ENCODE measurements around the gene SAV1. TPM values are rescaled to one million over a fixed set of nuclear protein-coding genes. Genes with fewer than 3 reads are reported as not detected.
A peak's percentile ranks its signal among the peaks of the same experiment; 100 is the strongest.

The SAV1 gene
- polyA plus RNA-seq, 1 of the 3 experiments (the other 2 are of a cell fraction), result 8.9 TPM

- Histone ChIP-seq H2AFZ (ENCODE audit: low read depth) (no peak overlapping the region), H3F3A (replicated peaks; ENCODE audit: insufficient read depth) (peaks cover 10% of the 10 kb centered on the region), H3K79me2 (ENCODE audit: insufficient read depth) (no peaks in the 10 kb centered on the region), H3K4me2 (no peak overlapping the region), H3K36me3 (replicated peaks in 1 of 2; ENCODE audit: control insufficient read depth in 1 of 2, insufficient read depth in 2 of 2, low read length in 1 of 2) (peaks cover 0 to 8% of the 10 kb centered on the region in 2 experiments), H3K27me3 (ENCODE audit: insufficient read depth) (no peaks in the 10 kb centered on the region), H3K9me2 (no peaks in the 10 kb centered on the region), H4K20me1 (ENCODE audit: insufficient read depth) (no peaks in the 10 kb centered on the region), H3K9me3 (no peaks in the 10 kb centered on the region), H3K4me1 (ENCODE audit: control insufficient read depth in 1 of 2, insufficient read depth in 2 of 2, low read depth in 1 of 2, low read length in 1 of 2) (peaks cover 4 to 21% of the 10 kb centered on the region in 2 experiments; a peak in 3 of 4 replicates), H3K27ac (ENCODE audit: low read depth in 2 of 2, low read length in 1 of 2) (no peak overlapping the region), H3K4me3 (ENCODE audit: low read depth in 2 of 2, low read length in 1 of 2) (no peak overlapping the region), H3K9ac (no peak overlapping the region)
- no peak for DNase-seq
- WGBS (ENCODE audit: low lambda C conversion rate), result 93% methylated on average over 3 of the region's 3 CpGs
- no peak for TF ChIP-seq RFX5 (IDR thresholded peaks at IDR 0.05; ENCODE audit: low read length)
- no peak for TF ChIP-seq TEAD4 (IDR thresholded peaks at IDR 0.05; ENCODE audit: borderline replicate concordance, insufficient read depth)
- ChIA-PET POLR2A (interaction anchor here (1.3 kb wide), 1 partner anchor 42 kb away, joined by 3 read pairs; the partner anchor contains the start of gene ATL1), CTCF (interaction anchor here (0.6 to 2.9 kb wide), 7 partner anchors 11 to 175 kb away, joined by 3 to 23 read pairs (median 4); no protein-coding TSS in a partner anchor)
Observed at GRCh38 chr14:50602035-50602434, 66.1 kb downstream of the SAV1 start.

GRCh38 chr14:50601394-50601793 is 66.7 kb downstream of the SAV1 start:
- CTCF ChIA-PET, result interaction anchor here (0.6 to 2.9 kb wide), 17 partner anchors 10 to 259 kb away, joined by 3 to 23 read pairs (median 3); no protein-coding TSS in a partner anchor

More at GRCh38 chr14:50601394-50601793, 66.7 kb downstream of the SAV1 start:
- H3K4me3 ChIP-seq (ENCODE audit: low read depth in 2 of 2, low read length in 1 of 2), result no peak overlapping the region
- H4K20me1 ChIP-seq (ENCODE audit: insufficient read depth), result no peaks in the 10 kb centered on the region
- peaks cover 4 to 21% of the 10 kb centered on the region in 2 experiments; a peak in 3 of 4 replicates for H3K4me1 ChIP-seq (ENCODE audit: control insufficient read depth in 1 of 2, insufficient read depth in 2 of 2, low read depth in 1 of 2, low read length in 1 of 2)
- POLR2A ChIA-PET, result interaction anchor here (1.3 kb wide), 1 partner anchor 41 kb away, joined by 3 read pairs; the partner anchor contains the start of gene ATL1
- no peak overlapping the region for H3K9ac ChIP-seq
- no peaks in the 10 kb centered on the region for H3K9me3 ChIP-seq
- no peak overlapping the region for H3K4me2 ChIP-seq
- H3K36me3 ChIP-seq (replicated peaks in 1 of 2; ENCODE audit: control insufficient read depth in 1 of 2, insufficient read depth in 2 of 2, low read length in 1 of 2), result peaks cover 0 to 3% of the 10 kb centered on the region in 2 experiments
- WGBS (ENCODE audit: low lambda C conversion rate), result 97% methylated on average over 2 of the region's 2 CpGs
- H3K27me3 ChIP-seq (ENCODE audit: insufficient read depth), result no peaks in the 10 kb centered on the region
- H3F3A ChIP-seq (replicated peaks; ENCODE audit: insufficient read depth), result peaks cover 10% of the 10 kb centered on the region
- H3K27ac ChIP-seq (ENCODE audit: low read depth in 2 of 2, low read length in 1 of 2), result no peak overlapping the region
- TF ChIP-seq RXRA (IDR thresholded peaks at IDR 0.05; ENCODE audit: borderline replicate concordance, low read depth), result no peak
- TF ChIP-seq MEF2A (IDR thresholded peaks at IDR 0.05; ENCODE audit: borderline replicate concordance, low read depth), result no peak
- TF ChIP-seq NRF1 (IDR thresholded peaks at IDR 0.05; ENCODE audit: low read depth, low read length), result no peak
- TF ChIP-seq REST (IDR thresholded peaks at IDR 0.05; ENCODE audit: low read depth, low read length), result no peak
- no peak for TF ChIP-seq SIN3A (IDR thresholded peaks at IDR 0.05; ENCODE audit: borderline replicate concordance, low read depth, low read length)
- TF ChIP-seq IRF3 (IDR thresholded peaks at IDR 0.05; ENCODE audit: low read depth, low read length), result no peak
- TF ChIP-seq ELF1 (IDR thresholded peaks at IDR 0.05), result no peak
- no peak for TF ChIP-seq CTCF (IDR thresholded peaks at IDR 0.05)
- no peak for TF ChIP-seq USF2 (IDR thresholded peaks at IDR 0.05; ENCODE audit: borderline replicate concordance, low read depth, low read length)
- no peak for TF ChIP-seq NFIC (IDR thresholded peaks at IDR 0.05; ENCODE audit: borderline replicate concordance)
- no peak for TF ChIP-seq POLR2AphosphoS5 (IDR thresholded peaks at IDR 0.05; ENCODE audit: low read depth, low read length)
- 0 out of 2 replicates have a peak overlapping the region, but pooled peaks have one; percentile 70 for H2AFZ ChIP-seq (ENCODE audit: low read depth)
- no peaks in the 10 kb centered on the region for H3K9me2 ChIP-seq
- no peak for DNase-seq
- no peaks in the 10 kb centered on the region for H3K79me2 ChIP-seq (ENCODE audit: insufficient read depth)

Data from SK-N-SH (cell line).